ENCODE results near the gene ABR.

Gene ABR

GRCh38 chr17:958712-959451 lies 220.9 kb downstream of the ABR start:
- no peak for DNase-seq (ENCODE audit: low spot score)

GRCh38 chr17:957856-958421 lies 221.8 kb downstream of the ABR start:
- no peak for DNase-seq (ENCODE audit: low spot score)

DNA sequence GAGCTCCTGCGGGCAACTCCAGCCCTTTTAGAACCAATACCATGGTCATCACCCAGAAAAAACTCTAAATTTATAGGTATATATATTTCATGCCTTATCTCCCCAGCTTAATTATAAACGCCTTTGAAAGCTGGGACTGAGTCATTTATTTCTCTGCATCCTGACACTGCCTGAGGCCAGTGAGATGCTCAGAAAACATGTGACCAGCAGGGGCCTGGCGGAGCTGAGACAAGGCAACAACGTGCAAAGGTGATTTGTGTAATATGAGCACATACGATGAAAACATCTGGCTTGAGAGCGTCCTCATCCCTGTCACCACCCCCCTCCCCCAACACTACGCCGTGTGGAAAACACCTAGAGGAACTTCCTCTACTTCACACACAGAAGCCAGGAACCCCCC lies 222.9 kb downstream of the ABR start:
- no peak for DNase-seq (ENCODE audit: low spot score)

GRCh38 chr17:954431-955164 lies 225.2 kb downstream of the ABR start:
- DNase-seq (ENCODE audit: low spot score): no peak

DNA sequence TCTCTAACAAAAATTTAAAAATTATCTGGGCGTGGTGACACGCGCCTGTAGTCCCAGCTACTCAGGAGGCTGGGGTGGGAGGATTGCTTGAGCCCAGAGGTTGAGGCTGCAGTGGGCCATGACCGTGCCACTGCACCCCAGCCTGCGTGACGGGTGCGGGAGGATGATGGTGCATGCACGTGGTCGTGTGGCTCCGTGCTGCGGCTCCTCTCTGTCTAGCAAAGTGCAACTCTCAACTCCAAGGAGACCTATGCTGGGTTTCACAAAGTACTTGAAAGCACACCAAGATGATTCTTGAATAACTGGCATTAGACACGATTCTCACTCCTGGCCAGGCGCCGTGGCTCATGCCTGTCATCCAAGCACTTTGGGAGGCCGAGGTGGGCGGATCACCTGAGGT lies 226.0 kb downstream of the ABR start:
- DNase-seq (ENCODE audit: low spot score): no peak
